NCI-H1048 (cell line): Measurements from ENCODE around the gene FAM76B.
A peak's percentile ranks its signal among the peaks of the same experiment; 100 is the strongest.

Source experiments
- DNase-seq: peaks from one replicate; lab custom pipeline; 2025; lab: John Stamatoyannopoulos, UW

FAM76B gene

DNA sequence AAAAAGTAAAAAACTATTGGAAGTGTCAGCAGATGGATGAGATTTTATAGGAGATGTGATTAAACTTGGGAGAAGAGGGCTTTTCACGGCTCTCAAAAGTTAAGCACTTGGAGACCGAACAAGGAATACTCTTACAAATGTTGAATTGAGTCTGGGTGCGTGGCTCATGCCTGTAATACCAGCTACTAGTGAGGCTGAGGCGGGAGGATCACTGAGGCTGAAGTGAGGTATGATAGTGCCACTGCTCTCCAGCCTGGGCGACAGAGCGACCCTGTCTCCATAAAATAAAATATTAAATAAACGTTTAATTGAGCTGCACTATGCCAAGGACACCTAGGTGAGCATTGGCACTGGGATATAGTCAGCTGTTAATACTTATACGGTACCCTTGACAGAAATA is 2.6 kb upstream of the FAM76B start:
- DNase-seq, result no peak

DNA sequence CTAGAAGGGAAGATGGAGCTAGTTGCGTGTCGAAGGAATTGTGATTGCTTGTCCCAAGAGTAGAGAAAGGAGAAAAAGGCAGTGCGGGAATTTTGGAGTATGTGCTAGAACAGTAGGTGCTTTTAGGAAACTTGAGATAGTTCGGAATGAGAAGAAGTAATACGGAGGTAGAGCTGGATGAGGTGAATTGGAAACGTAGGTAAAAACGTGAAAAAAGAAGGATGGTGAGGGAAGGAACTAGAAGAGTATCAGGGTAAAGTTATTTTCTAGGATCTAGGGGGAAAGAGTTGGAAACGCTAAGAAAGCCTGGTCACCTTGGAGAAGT is 2.1 kb upstream of the FAM76B start:
- DNase-seq, result no peak

DNA sequence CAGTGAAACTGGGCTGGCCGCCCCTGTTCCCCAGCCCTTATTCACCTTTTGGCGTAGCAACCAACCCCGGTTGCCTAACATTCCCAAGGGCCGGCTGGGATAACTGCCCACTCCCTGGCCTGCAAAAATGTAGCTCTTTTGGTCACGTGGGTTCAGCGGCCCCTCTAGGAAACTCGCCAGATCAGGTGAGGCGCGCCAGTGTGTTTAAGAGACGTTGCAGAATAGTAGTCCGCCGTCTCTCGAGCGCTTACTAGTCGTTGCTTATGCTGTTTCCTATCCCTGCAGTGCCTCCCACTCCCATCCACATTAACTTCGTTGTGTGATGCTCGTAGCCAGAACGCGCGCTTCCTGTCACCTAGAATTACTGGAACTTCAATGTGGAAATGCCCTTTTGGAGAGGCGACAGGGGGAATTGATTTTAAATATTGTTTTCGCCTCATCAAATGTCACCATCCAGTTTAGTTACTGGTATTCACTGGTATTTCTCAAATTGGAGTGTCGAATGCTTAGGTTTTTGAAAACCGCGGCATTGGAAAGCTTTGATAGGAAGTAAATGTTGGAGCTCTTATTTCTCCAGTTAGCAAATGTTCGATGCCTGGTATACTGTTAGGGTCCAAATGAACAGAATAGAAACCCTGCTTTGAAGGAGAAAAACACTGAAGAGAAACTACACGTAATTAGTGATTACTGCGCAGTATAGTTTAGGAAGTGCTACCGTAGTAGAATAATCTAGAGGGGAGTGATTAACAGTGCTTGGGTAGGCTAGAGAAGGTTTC is 1.5 kb upstream of the FAM76B start:
- peak; percentile 55 for DNase-seq

DNA sequence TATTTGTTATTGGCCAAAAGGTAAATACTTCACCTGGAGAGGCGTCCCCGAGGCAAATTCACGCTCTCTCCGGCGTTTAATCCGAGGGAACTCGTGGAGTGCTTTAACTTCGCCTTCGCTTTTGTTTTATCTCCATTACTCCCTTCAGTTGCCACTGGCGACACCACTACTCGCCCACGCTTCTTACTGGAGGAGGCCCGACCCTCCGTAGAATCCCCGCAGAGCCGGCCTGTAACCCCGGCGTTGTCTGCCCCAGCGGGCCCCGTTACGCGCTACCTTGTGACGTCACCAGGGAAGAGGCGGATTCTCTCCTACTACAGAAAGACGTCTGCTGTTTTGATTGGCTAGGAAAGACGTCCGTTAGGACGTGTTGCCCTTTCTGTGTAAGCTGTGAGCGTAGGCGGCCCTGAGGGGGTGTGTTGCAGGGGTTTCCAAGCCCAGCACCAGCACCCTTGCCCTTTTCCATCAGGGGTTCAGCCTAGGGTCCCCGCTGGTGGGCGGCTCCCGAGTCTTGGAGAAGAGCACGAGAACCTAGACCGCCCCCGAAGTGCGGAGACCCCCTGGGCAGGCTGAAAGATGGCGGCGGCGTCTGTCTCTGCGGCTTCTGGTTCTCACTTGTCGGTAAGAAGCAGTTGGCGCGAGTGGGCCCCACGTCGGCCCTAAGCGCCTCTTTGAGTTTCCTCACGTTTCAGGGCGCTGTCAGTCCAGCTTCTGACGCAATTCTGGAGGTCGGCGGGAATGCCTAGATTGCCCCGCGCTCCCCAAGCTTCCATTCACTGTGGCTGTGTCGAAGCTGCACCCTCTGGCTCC is 746 bp upstream of the FAM76B start, which contains the start of gene CEP57:
Gene CEP57, plus strand, starts transcription at position 376 of the 810 bp plus-strand sequence. Its CDS starts 201 bp downstream, at position 577.
- DNase-seq, result peak; percentile 81

DNA sequence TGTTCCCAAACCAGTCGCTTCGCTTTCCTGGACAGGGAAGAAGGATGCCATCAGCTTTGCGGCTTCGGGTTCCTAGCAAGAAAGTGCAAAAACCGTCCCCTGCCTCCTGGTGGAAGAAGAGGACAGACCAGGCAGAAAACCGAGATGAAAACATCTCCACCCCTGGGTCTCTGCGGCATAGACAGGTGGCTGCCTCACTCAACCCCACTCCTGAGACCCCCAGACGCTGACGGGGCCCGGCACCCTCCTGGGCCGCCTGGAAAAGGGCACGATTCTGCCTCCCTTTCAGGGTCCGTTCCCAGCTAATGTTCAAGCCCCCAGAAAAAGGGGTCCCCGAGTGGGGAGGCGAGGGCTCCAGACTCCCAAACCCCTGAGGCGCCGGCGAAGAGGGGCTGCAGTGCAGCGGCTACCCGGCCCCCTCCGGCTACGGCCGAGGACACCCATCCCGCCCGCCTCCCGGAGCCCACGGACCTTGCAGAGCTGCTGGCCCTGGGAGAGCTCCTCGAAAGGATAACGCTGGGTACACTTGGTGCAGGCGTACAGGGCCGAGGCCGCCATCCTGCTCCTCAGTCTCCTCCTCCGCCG is 569 bp downstream of the FAM76B start:
- no peak for DNase-seq

DNA sequence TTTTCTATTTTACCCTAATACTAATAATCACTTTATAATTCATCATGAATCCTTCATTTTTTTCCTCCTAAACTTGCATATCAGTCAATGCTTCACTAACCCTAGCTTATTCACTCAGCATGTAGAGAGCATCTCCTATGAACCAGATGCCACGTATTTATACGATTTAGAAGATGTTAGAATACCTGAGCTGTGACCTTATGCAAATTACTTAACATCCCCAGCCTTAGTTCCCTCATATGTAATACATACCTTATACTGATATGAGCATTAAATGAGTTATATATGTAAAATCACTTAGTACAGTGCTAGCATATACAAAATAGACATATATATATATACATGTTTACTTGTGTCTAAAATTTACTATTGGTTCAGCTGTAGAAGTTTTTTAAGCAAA is 9.0 kb downstream of the FAM76B start:
- no peak for DNase-seq

DNA sequence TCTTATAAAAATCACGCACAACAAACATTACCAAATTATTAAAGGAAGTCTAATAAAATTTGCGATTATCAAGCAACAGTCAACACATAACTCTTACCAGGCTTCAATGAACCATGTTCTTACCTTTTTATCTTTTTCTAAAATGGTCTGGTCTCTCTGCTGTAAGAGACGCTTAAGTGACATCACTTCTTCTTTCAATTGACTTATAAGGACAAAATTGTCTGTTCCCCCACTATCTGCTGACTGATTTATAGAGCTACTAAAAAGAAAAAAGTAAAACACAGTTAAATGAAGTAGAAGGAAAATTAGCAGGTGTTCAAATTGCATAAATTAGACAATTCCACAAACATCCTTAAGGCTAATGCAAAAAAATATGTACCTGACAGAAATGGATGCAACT is 10.9 kb downstream of the FAM76B start:
- DNase-seq, result no peak

DNA sequence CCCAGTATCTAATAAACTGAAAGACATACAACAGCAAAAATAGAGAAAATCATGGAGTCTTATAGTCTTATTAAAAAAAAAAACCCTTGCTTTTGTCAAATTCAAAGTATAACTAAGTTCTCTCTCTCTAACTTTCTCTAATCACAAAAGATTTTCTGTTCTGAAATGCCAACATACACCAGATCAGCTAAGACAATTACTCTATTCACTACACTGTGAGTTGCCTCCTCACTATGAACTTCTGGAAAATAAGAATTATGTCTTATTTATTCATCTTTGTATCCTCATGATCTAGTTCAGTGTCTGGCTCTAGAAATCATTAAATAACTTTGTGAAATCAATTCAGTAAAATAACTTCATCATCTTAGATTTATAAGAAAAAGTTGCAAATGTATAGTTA is 12.7 kb downstream of the FAM76B start:
- DNase-seq, result no peak

DNA sequence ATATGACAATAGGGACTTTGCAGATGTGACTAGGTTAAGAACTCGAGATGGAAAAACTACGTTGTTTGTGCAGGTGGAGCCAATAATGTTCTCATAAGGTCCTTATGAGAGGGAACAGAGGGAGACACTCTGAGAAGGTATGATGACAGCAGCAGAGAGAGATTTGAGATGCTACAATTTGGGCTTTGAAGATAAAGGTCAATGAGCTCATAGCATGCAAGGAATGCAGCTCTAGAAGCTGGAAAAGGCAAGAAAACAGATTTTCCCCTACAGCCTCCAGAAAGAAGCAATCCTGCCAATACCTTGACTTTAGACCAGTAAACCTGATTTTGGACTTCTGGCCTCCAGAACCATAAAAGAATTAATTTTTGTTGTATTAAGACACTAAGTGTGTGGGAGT is 21.1 kb downstream of the FAM76B start:
- no peak for DNase-seq

DNA sequence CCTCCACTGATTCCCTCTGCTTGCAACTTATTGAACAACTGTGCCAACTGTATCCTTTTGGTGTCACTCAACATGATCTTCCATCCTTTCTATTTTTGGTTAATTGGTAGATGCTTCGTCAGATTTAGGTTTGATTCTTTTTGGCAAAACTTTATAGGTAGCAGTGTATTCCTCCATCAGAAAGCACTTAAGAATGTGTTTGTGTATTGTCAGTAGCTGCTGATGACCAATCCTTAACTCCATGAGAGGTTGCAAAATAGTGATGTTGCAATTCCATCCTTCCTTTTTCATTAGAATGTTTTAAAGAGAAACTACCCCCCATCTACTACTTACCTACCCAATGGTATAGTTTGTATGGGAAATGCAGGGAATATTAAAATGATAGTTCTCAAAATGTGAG is 22.1 kb downstream of the FAM76B start:
- DNase-seq, result no peak

DNA sequence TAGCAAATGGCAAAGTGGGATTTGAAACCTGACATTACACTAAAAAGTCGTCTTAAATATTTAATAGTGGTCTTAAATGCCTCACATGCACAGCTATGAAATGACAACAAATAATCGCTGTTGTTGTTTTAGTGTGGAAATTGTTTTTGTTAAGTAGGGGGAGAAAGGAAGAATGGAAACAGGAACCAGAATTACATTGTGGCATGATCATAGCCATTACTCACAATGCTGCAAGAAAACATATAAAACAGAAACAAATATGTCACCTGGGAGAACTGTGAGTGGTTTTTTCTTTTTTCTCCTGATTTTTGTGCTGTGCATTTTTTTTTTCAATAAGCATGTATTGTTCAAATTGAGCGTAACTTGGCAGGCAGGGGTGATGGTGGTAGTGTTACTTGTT is 22.9 kb downstream of the FAM76B start:
- no peak for DNase-seq

DNA sequence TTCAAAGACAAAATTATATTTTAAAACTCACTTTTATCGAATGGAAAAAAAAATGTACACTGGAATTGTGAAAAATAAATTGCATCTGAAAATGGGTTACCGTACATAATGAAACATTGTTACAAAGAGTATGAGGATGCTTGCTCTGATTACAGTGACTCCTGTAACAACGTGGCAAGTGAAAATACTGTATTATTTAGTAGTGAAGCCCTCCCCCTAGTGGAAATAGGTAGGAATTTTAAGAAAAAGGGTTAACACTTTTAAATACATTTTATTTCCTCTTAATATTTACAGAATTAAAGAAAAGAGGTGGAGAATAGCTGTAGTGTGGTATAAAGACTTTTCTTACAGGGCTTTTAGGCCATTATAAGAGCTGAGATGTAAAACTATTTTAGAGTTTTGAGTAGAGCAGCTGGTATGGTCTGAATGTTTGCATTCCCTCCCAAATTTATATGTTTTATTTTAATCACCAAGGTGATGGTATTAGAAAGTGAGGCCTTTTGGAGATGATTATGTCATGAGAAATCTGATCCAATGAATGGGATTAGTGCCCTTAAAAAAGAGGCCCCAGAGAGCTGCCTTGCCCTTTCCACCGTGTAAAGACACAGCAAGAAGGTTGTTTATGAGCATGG is 25.2 kb downstream of the FAM76B start:
- no peak for DNase-seq

DNA sequence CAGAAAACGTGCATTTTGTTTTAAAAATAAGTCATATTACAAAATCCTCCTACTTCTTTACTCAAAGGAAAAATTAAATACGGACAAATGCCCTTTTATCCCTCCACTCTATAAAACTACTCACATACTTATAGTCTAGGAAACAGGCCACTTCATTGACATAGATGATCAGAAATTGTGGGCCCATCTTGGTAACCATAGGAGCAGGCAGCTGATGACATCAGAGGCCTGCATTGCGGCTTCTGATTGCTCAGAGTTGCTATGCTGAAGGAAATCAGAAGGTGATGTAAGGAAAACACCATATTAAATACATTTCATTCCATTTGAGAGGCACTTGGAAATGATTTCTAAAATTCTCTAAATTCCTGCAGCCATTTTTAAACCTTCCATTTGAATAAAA is 27.0 kb downstream of the FAM76B start:
- DNase-seq, result no peak

DNA sequence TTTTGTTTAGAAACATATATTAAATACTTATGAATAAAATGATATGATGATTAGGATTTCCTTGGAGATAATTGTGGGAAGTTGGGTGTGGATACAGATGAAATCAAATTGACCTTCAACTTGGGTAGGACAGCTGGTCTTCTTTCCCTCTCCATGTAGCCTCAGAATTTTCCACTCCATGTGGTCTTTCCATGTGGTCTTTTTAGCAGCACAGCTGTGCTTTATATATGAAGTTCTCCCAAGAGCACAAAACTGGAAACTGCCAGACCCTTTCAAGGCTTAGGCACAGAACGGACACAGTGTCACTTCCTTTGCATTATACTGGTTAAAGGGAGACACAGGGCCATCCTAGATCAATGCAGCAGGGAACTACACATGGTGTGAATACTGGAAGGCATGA is 28.6 kb downstream of the FAM76B start:
- no peak for DNase-seq

DNA sequence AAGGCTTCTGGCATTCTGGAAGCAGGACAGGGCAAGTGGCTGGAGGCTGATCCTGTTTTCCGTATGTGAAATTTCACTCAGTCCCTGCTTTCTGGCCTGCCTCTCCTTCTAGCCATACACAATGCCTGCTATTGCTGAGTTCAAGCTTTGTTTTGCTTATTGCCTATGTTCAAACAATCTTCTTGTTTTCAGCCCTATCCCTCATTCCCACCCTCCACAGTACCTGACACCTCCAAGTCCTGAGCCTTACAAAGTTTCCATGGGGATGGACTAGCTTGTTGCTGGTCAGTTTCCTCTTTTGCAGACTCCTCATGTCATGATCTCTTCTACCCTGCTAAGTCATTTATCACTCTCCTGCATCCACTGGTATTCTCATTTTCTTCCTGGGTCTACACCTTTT is 38.1 kb downstream of the FAM76B start:
- DNase-seq, result no peak

DNA sequence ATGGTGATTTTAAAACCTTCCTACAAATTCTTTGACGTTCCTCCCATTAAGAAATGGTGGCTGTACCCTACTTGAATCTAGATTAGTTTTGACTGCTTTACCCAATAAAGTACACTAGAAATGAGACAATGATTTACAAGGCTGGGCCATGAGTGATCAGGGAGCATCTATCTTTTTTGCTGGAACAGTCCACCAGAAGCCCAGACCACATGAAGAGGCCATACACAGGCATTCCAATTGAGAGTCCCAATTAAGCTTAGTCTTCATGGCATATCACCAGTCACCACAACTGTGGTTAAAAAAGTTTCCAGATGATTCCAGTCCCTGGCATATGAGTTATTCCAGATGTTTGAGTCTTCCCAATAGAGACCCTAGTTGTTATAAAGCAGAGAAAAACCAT is 39.5 kb downstream of the FAM76B start:
- no peak for DNase-seq

DNA sequence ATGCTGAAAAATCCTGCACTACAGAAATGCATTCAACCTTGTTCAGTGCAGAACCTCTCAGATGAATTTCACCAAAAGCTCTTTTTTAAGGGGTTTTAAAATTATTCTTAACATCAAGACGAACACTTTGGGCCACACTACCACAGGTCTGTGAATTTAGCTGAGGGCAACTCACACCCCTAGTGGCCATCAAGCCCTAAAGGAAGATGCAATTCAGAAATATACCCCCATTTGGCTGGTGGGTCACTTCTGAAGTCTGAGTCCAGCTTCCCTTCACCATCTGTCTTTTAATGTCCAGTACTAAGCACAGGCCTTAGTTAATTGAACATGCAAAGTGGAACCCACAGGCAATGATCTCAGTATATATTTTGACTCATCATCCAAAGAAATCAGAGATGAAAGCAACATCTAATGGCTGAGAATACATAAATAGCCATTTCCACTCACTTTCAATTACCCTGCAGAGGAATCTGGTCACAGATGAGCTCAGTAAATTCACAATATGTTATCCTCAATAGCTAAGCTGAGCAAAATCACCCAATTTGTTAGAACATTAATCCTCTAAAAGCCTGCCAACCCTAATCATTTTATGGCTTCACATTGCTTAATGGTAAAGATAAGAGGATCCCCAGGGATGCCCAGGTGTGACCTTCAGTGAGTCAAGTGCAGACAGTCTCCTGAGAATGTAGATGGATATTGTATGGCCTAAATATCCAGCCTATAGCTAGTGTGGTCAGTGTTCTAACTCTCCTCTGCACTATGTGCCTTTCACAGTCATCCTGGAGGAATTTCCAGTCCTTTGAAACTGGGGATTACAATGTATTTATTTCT is 50.3 kb downstream of the FAM76B start:
- no peak for DNase-seq

DNA sequence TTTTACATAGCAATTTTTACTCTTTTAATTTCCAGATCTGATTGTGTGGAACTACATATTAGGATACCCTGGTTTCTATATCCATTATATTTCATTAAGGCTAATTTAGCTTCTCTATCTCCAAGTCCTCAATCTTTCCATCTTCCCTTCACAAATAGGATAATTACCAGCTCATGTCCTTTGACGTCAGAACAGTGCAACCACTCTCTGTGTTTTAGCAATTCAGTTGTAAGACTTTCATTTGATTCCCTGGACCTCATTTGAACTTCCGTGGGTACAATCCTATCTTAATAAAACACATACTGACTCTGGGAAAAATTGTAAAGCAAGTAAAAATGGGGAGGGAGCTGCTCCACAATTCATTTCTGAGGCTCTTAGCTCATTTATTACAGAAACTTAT is 52.8 kb downstream of the FAM76B start:
- DNase-seq, result no peak

DNA sequence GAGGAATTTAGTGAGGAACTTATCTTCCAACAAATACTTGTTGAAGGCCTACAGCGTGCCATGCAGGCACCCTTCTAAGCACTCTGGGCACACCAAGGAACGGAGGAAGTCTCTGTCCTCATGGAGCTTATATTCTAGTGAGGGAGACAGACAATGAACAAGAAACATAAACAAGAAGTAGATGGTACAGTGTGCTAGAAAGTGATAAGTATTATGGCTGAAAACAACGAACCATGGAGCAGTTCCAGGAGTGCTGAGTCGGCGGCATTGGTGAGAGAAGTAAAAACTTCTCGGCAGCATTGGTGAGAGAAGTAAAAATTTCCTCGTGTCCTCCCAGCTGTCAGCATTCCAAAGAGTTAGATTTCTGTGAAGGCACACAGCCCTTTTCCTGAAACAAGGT is 53.2 kb downstream of the FAM76B start:
- no peak for DNase-seq

DNA sequence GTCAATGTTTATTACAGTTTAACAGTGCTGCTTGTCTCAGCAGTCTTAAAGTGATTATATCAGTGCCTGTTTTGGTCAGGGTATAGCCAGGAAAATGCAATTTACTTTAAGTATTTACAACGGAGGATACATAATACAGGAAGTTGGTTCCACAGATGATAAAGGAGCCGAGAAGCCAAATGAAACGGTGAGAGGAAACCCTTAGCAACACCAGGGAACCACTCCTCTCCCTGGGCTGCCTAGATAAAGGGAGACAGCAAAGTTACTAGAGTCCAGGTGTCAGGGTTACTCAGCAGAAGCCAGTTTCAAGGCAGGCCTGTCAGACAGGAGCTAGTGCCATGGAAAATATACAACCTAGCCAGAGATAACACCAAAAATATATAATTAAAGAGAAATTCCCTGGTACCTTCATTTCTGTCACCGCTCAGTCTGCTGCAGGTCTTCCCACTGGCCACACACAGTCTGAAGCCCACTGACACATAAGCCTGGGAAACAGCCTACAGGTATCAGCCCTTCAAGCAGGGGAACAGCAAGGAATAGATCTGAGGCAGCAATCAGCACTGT is 55.5 kb downstream of the FAM76B start:
- DNase-seq, result no peak

DNA sequence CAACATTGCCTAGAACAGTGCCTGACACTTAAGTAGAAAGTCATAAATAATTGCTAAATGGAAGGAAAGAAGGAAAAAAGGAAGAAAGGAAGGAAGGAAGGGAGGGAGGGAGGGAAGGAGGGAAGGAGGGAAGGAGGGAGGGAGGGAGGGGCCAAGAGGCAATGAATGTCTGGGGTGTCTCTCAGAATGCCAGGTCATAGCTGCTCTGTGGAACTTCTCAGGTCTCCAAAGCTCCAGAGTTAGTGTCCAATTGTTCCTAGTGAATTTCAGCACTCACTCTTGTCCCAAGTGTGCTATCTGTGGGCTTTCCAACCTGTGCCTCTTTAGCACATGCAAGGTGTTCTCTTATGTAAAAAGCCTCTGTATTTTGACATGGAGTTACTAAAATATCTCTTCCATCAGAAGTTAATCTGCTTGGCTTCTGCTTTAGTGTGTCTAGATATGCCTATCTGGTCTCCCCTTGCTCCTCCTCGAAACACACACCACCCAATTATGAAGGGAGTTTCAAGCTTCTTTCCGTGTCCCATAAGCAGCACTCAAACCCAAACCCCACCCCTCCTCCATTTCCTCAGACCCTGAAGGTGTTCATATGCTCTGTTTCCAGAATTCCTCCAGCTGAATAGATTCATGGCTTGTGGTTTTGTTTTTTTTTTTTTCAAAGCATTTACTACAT is 56.5 kb downstream of the FAM76B start:
- DNase-seq, result no peak
